ENCODE results near the gene ZNF518A. TPM values are rescaled to one million over a fixed set of nuclear protein-coding genes. Genes with fewer than 3 reads are reported as not detected.
A peak's percentile ranks its signal among the peaks of the same experiment; 100 is the strongest.

The ZNF518A gene
- total and polyA plus RNA-seq, 9 of the 15 experiments (the other 6 are each of a cell fraction or from before 2014, with no cell fraction given): 6.3 to 30.0 (median 17.4) TPM

DNA sequence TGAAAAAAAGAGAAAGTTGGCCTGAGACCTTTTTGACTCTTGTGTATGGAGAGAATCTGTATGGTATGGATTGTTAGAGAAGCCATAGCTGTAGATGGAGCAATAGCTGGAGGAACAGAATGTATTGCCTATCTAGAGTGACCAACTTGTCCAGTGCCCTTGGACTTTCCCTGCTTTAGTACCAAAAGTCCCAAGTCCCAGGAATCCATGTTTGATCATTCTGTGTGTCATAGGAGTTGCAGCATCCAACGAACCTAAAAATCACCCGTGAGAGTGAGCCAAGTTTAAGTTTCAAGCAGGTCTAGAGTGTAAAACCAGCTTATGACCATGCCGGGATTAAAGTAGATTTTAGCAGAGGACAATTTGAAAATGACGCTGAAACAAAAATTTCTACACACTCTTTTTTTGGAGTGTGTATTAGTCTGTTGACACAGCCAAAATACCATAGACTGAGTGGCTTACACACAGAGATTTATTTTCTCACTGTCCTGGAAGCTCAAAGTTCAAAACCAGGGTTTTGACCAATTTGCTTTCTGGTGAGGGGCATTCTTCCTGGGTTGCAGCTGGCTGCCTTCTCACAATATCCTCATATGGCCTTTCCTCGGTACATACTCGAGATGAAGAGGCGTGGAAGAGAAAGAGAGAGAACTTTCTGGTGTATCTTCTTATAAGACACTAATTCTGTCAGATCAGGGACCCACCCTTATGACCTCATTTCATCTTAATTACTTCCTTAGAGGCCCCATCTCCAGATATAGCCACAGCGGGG, 36.9 kb upstream of the ZNF518A start (continued):
- TF ChIP-seq NFIC (IDR thresholded peaks at IDR 0.05) (peak; percentile 56; the same call in 1 of the 2 replicates), ZNF518B (CRISPR knock-in tag; IDR thresholded peaks at IDR 0.05) (no peak), SETDB1 (IDR thresholded peaks at IDR 0.05; ENCODE audit: low read length) (no peak), BMI1 (IDR thresholded peaks at IDR 0.05; ENCODE audit: low read length) (no peak), SMAD3 (CRISPR knock-in tag; conservative IDR thresholded peaks at IDR 0.05) (no peak), ZNF316 (IDR thresholded peaks at IDR 0.05) (no peak), POLR3A (IDR thresholded peaks at IDR 0.05; ENCODE audit: borderline replicate concordance, extremely low read depth, insufficient read depth, insufficient read length) (no peak), RFX7 (CRISPR knock-in tag; IDR thresholded peaks at IDR 0.05) (no peak), HNRNPH1 (optimal IDR thresholded peaks at IDR 0.05; ENCODE audit: low read depth, low read length) (no peak), BHLHE40 (IDR thresholded peaks at IDR 0.05; ENCODE audit: low read length) (no peak)
- TF ChIP-seq, protein P1, sequence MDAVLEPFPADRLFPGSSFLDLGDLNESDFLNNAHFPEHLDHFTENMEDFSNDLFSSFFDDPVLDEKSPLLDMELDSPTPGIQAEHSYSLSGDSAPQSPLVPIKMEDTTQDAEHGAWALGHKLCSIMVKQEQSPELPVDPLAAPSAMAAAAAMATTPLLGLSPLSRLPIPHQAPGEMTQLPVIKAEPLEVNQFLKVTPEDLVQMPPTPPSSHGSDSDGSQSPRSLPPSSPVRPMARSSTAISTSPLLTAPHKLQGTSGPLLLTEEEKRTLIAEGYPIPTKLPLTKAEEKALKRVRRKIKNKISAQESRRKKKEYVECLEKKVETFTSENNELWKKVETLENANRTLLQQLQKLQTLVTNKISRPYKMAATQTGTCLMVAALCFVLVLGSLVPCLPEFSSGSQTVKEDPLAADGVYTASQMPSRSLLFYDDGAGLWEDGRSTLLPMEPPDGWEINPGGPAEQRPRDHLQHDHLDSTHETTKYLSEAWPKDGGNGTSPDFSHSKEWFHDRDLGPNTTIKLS (IDR thresholded peaks at IDR 0.05; ENCODE audit: borderline replicate concordance, low read depth): no peak
- TF ChIP-seq, protein P2, sequence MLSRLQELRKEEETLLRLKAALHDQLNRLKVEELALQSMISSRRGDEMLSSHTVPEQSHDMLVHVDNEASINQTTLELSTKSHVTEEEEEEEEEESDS (CRISPR knock-in tag; IDR thresholded peaks at IDR 0.05): no peak
